Epithelial cell of proximal tubule (primary cell): ENCODE results near the gene IPCEF1. TPM values are rescaled to one million over a fixed set of nuclear protein-coding genes. Genes with fewer than 3 reads are reported as not detected.
"Not testable (repeated sequence)": the region's sequence is repeated elsewhere in the genome, so short reads cannot be mapped to it uniquely, and the experiment has no call there.

ENCODE experiments used
- DNase-seq: peaks from one replicate; pipeline ENCODE4 v3.0.0-alpha.2; 2011; ENCODE audit warnings: low read depth
- H3K4me3 ChIP-seq: 2 replicates; pipeline ENCODE4 v1.5.1; 2011; ENCODE audit warnings: low read depth, mild to moderate bottlenecking, low read length
- total RNA-seq: library from RNA; depleted of rRNA; stranded (reverse); fragments of >200 nt; gene quantifications from 2 replicates; pipeline ENCODE4 v1.2.3, GENCODE V29; 2015
- TF ChIP-seq, protein P1 (sequence below): conservative IDR thresholded peaks from 2 replicates; pipeline ENCODE4 v1.5.1; 2012; ENCODE audit warnings: low read depth, mild to moderate bottlenecking, low read length

Gene IPCEF1
- total RNA-seq, 1 donor from 2014 or later, result 0.63 TPM

- H3K4me3 ChIP-seq, result no peak overlapping the region
- TF ChIP-seq, protein P1, sequence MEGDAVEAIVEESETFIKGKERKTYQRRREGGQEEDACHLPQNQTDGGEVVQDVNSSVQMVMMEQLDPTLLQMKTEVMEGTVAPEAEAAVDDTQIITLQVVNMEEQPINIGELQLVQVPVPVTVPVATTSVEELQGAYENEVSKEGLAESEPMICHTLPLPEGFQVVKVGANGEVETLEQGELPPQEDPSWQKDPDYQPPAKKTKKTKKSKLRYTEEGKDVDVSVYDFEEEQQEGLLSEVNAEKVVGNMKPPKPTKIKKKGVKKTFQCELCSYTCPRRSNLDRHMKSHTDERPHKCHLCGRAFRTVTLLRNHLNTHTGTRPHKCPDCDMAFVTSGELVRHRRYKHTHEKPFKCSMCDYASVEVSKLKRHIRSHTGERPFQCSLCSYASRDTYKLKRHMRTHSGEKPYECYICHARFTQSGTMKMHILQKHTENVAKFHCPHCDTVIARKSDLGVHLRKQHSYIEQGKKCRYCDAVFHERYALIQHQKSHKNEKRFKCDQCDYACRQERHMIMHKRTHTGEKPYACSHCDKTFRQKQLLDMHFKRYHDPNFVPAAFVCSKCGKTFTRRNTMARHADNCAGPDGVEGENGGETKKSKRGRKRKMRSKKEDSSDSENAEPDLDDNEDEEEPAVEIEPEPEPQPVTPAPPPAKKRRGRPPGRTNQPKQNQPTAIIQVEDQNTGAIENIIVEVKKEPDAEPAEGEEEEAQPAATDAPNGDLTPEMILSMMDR, result no peak
- DNase-seq, result no peak
Measured at GRCh38 chr6:154245506-154245905, 111.1 kb downstream of the IPCEF1 start.

- TF ChIP-seq, protein P1, result no peak
Measured at GRCh38 chr6:154243793-154244750, 112.5 kb downstream of the IPCEF1 start.

GRCh38 chr6:154242617-154243357 is 113.8 kb downstream of the IPCEF1 start:
- TF ChIP-seq, protein P1, result no peak
- H3K4me3 ChIP-seq, result no peak overlapping the region
- DNase-seq, result no peak

More at GRCh38 chr6:154243793-154244750, 112.5 kb downstream of the IPCEF1 start:
- no peak for DNase-seq
- H3K4me3 ChIP-seq, result no peak overlapping the region

- H3K4me3 ChIP-seq, result no peak overlapping the region
- TF ChIP-seq, protein P1, result no peak
- no peak for DNase-seq
Measured at GRCh38 chr6:154241581-154241980, 115.0 kb downstream of the IPCEF1 start.

DNA sequence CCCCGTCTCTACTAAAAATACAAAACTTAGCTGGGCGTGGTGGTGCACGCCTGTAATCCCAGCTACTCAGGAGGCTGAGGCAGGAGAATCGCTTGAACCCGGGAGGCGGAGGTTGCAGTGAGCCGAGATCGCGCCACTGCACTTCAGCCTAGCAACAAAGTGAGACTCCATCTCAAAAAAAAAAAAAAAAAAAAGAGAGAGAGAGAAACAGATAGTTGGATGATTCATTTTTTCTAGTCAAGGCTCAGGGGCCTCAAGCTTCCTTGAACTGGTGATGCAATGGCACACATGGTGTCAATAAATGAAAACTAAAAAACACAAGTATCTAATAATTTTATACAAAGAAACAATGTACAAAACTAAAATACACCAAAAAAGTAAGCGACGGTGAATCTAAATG is 115.5 kb downstream of the IPCEF1 start:
- not testable (repeated sequence) for DNase-seq, H3K4me3 ChIP-seq

GRCh38 chr6:154239392-154239791 is 117.2 kb downstream of the IPCEF1 start:
- TF ChIP-seq, protein P1, result no peak
- DNase-seq, result no peak
- no peak overlapping the region for H3K4me3 ChIP-seq

DNA sequence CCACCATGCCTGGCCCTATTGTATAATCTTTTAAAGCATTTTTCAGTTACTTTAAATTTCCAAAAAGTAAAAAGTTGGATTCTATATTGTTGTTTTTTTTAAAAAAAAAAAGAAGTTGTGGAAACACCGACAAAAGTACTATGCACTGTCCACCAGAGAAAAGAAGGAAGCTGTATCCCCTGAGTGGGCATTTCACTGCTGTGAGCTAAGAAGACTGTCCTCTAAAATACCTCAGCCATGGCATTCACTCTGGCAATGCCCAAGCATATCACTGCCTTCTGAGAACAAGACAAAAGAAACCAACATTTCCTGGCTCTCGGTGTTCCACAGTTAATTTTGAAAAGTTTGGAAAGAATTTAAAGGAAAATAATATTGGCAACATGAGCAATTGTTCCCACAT is 117.8 kb downstream of the IPCEF1 start:
- no peak for DNase-seq
- TF ChIP-seq, protein P1, result no peak
- no peak overlapping the region for H3K4me3 ChIP-seq
